ENCODE results near the gene HPN.
"Not testable (repeated sequence)": the region's sequence is repeated elsewhere in the genome, so short reads cannot be mapped to it uniquely, and the experiment has no call there.

HPN gene

GRCh38 chr19:35041548-35042055 lies at the start of gene HPN:
Gene HPN, plus strand, starts transcription at chr19:35041721. Its CDS starts 786 bp downstream, at chr19:35042507.
- DNase-seq: no peak

- not testable (repeated sequence) for DNase-seq
Observed at GRCh38 chr19:34992582-34992981, 48.9 kb upstream of the HPN start.

- no peak for DNase-seq
Observed at GRCh38 chr19:34994286-34994642, 47.3 kb upstream of the HPN start.

- DNase-seq: no peak
Observed at GRCh38 chr19:34994643-34995541, 46.6 kb upstream of the HPN start.

DNA sequence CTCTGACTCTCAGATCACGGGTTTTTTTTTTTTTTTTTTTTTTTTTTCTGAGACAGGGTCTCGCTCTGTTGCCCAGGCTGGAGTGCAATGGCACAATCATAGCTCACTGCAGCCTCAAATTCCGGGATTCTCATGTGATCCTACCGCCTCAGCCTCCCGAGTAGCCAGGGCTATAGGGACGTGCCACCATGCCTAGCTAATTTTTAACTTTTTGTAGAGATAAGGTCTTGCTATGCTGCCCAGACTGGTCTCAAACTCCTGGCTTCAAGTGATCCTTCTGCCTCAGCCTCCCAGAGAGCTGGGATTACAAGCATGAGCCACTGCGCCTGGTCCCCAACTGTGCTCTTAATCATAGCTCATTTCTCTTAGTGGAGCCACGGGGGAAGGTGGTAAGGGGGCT lies 46.0 kb upstream of the HPN start:
- no peak for DNase-seq

GRCh38 chr19:34997071-34997617 lies 44.4 kb upstream of the HPN start:
- no peak for DNase-seq

DNA sequence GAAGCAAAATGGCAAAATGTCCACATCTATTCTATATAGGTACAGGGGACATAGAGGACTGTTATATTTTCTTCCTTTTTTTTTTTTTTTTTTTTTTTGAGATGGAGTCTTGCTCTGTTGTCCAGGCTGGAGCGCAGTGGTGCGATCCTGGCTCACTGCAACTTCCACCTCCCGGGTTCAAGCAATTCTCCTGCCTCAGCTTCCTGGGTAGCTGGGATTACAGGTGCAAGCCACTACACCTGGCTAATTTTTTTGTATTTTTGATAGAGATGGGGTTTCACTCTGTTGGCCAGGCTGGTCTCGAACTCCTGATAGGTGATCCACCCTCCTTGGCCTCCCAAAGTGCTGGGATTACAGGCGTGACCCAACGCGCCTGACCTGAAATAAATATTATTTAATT lies 43.3 kb upstream of the HPN start:
- not testable (repeated sequence) for DNase-seq

DNA sequence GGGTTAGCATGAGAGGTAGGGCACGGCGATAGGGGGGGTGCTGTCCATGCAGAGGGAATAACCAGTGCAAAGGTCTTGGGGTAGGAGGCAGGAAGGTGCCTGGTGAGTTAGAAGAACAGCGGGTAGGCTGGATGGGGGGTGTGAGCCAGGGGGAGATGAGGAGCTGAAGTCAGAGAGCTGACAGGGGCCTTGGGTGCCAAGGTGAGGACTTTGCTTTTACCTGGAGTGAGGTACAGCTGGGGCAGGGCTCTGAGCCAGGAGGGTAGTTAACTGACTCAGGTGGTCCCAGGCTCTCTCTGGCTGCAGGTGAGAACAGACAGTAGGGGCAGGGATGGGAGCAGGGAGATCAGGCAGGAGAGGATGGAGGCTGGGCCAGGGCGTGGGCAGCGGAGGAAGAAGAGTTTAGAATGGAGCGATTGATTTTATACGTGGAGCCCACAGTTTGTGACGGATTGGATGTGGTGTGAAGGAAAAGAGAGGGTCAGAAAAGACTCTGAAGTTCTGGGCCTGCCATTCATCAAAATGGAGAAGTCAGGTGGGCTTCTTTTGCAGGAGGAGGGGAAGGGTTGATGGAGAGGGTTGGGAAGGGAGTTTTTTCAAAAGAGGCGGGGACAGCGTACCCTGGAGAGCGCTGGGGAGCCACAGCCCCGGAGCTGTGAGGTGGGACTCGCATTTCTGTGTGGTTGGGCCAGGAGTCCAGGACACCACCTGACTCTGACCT lies 42.6 kb upstream of the HPN start:
- no peak for DNase-seq

- DNase-seq: peak; percentile 68 to 79
Observed at GRCh38 chr19:34999498-35000337, 41.8 kb upstream of the HPN start, which contains the start of gene GRAMD1A. Gene GRAMD1A, plus strand, starts transcription at chr19:35000323. Its CDS starts 156 bp downstream, at chr19:35000479.

DNA sequence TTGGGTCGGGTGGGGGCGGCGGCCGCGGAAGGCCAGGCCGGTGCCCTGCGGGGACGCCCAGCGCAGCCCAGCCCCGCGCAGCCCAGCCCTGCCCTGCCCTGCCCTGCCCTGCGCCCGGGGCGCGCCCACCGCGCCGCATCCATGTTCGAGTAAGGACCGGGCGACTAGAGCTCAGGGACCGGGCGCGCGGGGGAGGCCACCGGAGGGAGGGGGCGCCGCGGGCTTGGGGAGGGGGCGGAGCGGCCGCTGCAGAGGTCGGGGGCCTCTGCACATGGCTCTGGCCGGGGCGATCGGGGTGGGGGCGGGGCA lies 41.2 kb upstream of the HPN start:
- no peak for DNase-seq

GRCh38 chr19:35000647-35001501 lies 40.6 kb upstream of the HPN start:
- DNase-seq: peak; percentile 52 to 55

GRCh38 chr19:35002037-35002535 lies 39.4 kb upstream of the HPN start:
- DNase-seq: no peak

DNA sequence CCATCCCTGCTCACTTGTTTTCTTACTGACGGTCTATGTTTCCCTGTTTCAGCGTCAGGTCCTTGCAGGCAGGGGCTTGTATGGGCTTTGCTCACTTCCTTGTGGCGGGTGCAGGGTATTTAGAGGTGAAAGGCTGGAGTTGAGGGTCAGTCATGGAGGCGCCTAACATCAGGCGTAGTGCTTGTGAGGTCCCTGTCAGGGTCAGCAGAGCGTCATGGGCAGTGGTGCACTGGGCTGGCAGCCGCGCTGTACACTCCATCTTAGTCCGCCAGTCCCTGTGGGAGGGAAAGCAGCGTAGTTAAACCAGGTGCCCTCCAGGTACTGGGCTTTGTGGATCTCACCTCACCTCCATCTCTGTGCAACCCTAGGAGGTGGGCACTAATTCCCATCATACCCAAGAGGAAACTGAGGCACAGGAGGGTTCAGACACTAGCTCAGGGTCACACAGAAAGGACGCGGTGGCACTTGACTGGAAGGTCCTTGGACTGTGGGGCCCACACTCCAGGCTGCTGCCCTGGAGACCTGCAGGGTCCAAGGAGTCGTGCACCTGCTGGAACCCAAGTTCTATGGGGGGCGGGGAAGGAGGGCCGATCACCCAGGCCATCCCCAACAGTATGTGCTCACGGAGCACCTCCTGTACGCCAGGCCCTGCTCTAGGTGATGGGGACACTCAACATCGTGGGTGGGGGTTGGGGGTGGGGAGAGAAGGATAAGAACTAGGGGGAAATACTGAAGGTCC lies 36.8 kb upstream of the HPN start:
- no peak for DNase-seq

DNA sequence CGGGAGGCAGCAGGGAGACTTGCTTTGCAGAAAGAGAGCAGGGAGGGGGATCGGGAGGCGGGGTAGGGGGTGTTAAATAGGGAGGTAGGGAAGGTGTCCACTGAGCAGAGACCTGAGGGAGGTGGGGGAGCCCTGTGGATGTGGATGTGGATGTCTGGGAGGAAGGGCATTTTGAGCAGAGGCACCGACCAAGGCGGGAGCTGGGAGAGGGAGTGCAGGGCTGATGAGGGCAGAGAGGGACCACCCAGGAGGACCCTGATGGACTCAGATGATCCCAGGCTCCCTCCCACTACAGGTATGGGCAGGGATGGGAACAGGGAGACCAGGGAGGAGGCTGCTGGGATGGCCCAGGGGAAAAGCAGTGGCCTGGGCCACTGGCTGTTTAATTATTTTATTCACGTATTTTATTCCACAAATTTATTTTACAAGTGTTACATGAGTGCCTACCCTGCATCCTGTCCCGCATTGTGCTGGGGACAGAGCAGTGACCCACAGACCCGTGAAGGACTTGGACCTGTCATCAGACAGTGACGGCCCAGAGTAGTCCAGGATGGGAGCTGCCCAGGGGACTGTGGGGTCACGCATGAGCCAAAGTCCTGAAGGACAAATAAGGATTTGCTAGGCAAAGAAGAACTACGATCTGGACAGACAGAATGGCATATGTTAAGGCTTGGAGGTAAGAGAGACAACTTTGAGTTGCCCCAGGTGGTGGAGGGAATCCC lies 36.1 kb upstream of the HPN start:
- no peak for DNase-seq

GRCh38 chr19:35006007-35006341 lies 35.5 kb upstream of the HPN start:
- DNase-seq: not testable (repeated sequence)

DNA sequence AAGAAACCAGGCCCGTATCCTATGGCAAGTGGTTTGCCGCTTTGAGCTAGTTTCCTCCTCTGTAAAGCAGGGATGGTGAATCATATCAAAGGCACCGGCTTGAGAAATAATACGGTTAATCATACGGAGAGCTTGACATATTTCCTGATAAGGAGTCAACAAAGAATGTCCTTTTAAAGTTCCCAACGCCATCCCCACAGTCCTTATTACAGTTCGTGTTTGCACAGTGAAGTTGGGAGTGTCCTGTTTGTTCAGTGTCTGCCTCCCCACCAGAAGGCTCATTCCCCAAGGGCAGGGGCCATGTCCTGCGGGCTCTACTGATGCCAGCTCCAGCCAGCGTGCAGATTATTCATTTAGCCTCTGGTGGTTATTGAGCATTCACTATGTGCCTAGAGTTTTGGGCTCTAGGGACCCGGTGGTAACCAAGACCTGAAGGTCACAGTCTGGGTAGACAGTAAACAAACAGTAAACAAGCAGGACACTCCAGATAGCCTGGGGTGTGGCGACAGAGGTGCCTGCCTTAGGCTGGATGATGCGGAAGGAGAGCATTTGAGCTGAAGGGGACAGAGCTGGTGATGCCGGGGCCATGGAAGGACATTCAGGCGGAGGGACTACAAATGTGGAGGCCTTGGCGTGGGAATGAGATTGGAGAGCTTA lies 35.1 kb upstream of the HPN start:
- DNase-seq: no peak

DNA sequence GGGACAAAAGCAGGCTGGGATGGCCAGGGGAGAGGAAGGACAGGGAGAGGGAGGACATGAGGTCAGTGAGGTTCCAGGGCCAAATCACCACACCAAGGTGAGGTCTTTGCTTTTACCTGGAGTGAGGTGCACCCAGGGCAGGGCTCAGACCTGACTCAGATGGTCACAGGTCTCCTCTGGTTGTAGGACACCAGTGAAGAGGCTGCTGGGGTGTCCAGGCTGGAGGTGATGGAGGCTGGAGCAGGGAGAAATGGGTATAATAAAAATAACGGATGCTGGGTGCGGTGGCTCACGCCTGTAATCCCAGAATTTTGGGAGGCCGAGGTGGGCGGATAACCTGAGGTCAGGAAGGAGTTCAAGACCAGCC lies 34.5 kb upstream of the HPN start:
- DNase-seq: no peak

GRCh38 chr19:35007427-35007826 lies 34.1 kb upstream of the HPN start:
- DNase-seq: not testable (repeated sequence)

GRCh38 chr19:35008891-35009341 lies 32.6 kb upstream of the HPN start:
- no peak for DNase-seq

All from stimulated activated CD4-positive, alpha-beta T cell treated with anti-CD3 and anti-CD28 coated beads, Interleukin-4, amount 100 ng/mL, for 4 hours (primary cell).